Measurements from ENCODE around the gene C4orf46.

GRCh38 chr4:158624889-158625478 is 46.7 kb downstream of the C4orf46 start:
- TF ChIP-seq CTCF (IDR thresholded peaks at IDR 0.05), result peak; percentile 50 to 76 (median 71)
- TF ChIP-seq POLR2A (IDR thresholded peaks at IDR 0.05), result no peak

Data from adrenal gland (tissue), 5 donors.